C4-2B (cell line): ENCODE data around the gene TSPYL2.

ENCODE experiments used
- ZFX ChIP-seq: fragments of 450-650 bp; IDR thresholded peaks from 2 replicates; pipeline ENCODE4 v1.6.1; 2017
- TF ChIP-seq, protein P1 (sequence below): fragments of 450-650 bp; conservative IDR thresholded peaks from 2 replicates; pipeline ENCODE4 v1.5.1; 2017; ENCODE audit warnings: mild to moderate bottlenecking

DNA sequence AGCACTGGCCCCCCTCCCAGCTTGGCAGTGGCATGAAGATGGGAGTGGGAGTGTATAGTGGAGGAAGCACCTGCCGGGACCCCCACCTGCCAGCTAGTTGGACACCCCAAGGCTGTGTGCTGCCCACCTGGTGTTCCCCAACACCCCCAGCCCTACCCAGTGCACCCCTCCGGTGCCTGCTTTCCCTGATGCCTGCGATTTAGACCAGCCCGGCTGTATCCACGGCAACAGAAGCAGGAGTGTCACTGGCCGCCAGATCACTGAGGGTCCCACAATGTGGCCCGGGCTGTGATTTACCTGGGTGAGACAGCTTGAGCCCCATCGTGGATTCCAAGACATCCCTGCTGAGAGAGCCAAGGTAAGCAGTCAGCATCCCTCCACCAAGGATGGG, 33.0 kb upstream of the TSPYL2 start:
- TF ChIP-seq, protein P1, sequence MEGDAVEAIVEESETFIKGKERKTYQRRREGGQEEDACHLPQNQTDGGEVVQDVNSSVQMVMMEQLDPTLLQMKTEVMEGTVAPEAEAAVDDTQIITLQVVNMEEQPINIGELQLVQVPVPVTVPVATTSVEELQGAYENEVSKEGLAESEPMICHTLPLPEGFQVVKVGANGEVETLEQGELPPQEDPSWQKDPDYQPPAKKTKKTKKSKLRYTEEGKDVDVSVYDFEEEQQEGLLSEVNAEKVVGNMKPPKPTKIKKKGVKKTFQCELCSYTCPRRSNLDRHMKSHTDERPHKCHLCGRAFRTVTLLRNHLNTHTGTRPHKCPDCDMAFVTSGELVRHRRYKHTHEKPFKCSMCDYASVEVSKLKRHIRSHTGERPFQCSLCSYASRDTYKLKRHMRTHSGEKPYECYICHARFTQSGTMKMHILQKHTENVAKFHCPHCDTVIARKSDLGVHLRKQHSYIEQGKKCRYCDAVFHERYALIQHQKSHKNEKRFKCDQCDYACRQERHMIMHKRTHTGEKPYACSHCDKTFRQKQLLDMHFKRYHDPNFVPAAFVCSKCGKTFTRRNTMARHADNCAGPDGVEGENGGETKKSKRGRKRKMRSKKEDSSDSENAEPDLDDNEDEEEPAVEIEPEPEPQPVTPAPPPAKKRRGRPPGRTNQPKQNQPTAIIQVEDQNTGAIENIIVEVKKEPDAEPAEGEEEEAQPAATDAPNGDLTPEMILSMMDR: no peak
- TF ChIP-seq ZFX: no peak
